IPS-18a (cell line): ENCODE measurements around the gene CD70.
"Not testable (repeated sequence)": the region's sequence is repeated elsewhere in the genome, so short reads cannot be mapped to it uniquely, and the experiment has no call there.

Experiments used
- H3K27ac ChIP-seq: one replicate; pipeline ENCODE4 v1.5.1; 2013; ENCODE audit warnings: low read length
- H3K27me3 ChIP-seq: one replicate; pipeline ENCODE4 v1.6.1; 2013; ENCODE audit warnings: mild to moderate bottlenecking, low read length; ENCODE audit not compliant: control insufficient read depth, insufficient read depth
- H3K36me3 ChIP-seq: one replicate; pipeline ENCODE4 v1.6.1; 2013; ENCODE audit warnings: low read depth, low read length; ENCODE audit not compliant: control insufficient read depth
- H3K4me1 ChIP-seq: one replicate; pipeline ENCODE4 v1.6.1; 2013; ENCODE audit warnings: low read depth, low read length; ENCODE audit not compliant: control insufficient read depth
- H3K4me3 ChIP-seq: one replicate; pipeline ENCODE4 v1.5.1; 2013; ENCODE audit warnings: low read length
- H3K9ac ChIP-seq: one replicate; pipeline ENCODE4 v1.6.1; 2013; ENCODE audit warnings: mild to moderate bottlenecking, low read length, moderate library complexity
- H3K9me3 ChIP-seq: one replicate; pipeline ENCODE4 v1.6.1; 2013; ENCODE audit warnings: low read depth, low read length; ENCODE audit not compliant: control insufficient read depth

The CD70 gene

GRCh38 chr19:6593651-6594416 lies 2.9 kb upstream of the CD70 start:
- Histone ChIP-seq H3K4me3 (no peak overlapping the region), H3K9me3 (no peaks in the 10 kb centered on the region), H3K27ac (no peak overlapping the region), H3K27me3 (peaks cover 48% of the 10 kb centered on the region), H3K4me1 (peaks cover 8% of the 10 kb centered on the region), H3K36me3 (no peaks in the 10 kb centered on the region), H3K9ac (no peak overlapping the region)

DNA sequence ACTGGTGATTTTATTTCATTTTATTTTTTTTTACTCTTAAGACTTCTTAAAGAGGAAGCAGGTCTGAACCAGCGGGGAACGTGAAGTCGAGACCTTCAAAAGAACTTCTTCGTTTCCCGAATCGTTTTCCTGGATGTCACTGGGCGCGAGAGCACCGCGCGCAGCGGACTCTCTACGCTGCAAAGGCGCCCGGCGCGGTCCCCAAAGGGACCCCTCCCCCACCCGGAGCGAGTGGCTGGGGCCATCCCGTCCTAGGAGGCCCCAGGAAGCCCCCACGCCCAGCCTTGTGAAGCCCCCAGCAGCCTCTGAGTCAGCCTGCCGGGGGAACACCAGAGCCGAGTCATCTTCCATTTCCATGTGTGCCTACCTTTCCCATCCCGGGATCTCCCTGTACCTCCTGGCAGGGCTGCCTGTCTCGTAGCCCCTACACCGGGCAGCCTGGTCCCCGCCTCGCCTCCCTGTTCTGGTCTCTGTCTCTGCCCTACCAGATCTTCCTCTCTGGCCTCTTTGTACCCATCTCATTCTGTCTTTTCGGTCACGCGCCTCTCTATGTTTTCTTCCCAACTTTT lies 608 bp downstream of the CD70 start:
- H3K4me1 ChIP-seq = peaks cover 19% of the 10 kb centered on the region
- peak overlapping the region; percentile 15 for H3K9ac ChIP-seq
- no peak overlapping the region for H3K27ac ChIP-seq
- peak overlapping the region; percentile 59 for H3K4me3 ChIP-seq
- H3K27me3 ChIP-seq = peaks cover 78% of the 10 kb centered on the region
- no peaks in the 10 kb centered on the region for H3K36me3 ChIP-seq
- H3K9me3 ChIP-seq = no peaks in the 10 kb centered on the region

GRCh38 chr19:6589711-6590257 lies 1.2 kb downstream of the CD70 start:
- Histone ChIP-seq H3K9ac (peak overlapping the region; percentile 15), H3K4me3 (peak overlapping the region; percentile 59), H3K4me1 (peaks cover 19% of the 10 kb centered on the region), H3K36me3 (no peaks in the 10 kb centered on the region), H3K9me3 (no peaks in the 10 kb centered on the region), H3K27me3 (peaks cover 78% of the 10 kb centered on the region), H3K27ac (no peak overlapping the region)

- no peaks in the 10 kb centered on the region for H3K36me3 ChIP-seq
- H3K27ac ChIP-seq = no peak overlapping the region
- no peaks in the 10 kb centered on the region for H3K9me3 ChIP-seq
- H3K4me3 ChIP-seq = peak overlapping the region; percentile 14
- H3K9ac ChIP-seq = no peak overlapping the region
- H3K27me3 ChIP-seq = peaks cover 73% of the 10 kb centered on the region
- H3K4me1 ChIP-seq = peaks cover 19% of the 10 kb centered on the region
Observed at GRCh38 chr19:6588508-6589345, 2.2 kb downstream of the CD70 start.

- H3K9me3 ChIP-seq = no peaks in the 10 kb centered on the region
- no peak overlapping the region for H3K9ac ChIP-seq
- H3K36me3 ChIP-seq = no peaks in the 10 kb centered on the region
- H3K27me3 ChIP-seq = peaks cover 66% of the 10 kb centered on the region
- H3K4me3 ChIP-seq = peak overlapping the region; percentile 47
- H3K4me1 ChIP-seq = peaks cover 19% of the 10 kb centered on the region
- no peak overlapping the region for H3K27ac ChIP-seq
Observed at GRCh38 chr19:6587998-6588507, 2.9 kb downstream of the CD70 start.

DNA sequence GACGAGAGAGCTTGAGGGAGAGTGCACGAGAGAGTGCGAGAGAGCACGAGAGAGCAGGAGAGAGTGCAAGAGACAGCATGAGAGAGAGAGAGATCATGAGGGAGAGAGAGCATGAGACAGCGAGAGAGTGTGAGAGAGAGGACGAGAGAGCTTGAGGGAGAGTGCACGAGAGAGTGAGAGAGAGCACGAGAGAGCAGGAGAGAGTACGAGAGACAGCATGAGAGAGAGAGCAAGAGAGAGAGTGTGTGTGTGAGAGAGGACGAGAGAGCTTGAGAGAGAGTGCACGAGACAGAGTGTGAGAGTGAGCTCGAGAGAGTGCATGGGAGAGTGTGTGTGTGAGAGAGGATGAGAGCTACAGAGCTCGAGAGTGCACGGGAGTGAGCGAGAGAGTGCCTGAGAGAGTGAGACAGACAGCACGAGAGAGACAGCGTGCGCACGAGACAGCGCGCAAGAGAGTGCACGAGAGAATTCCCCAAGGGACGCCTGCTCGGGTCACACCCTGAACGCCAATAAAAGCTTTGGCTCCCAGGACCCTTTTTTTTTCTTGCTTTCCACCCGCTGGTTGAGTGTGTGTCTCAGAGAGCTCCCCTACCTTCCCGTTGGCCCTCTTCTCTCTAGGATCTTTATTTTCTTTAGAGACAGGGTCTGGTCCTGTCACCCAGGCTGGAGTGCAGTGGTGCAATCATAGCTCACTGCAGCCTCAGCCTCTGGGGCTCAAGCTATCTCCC lies 3.7 kb downstream of the CD70 start:
- peaks cover 19% of the 10 kb centered on the region for H3K4me1 ChIP-seq
- no peak overlapping the region for H3K27ac ChIP-seq
- no peak overlapping the region for H3K9ac ChIP-seq
- H3K27me3 ChIP-seq = peaks cover 62% of the 10 kb centered on the region
- no peaks in the 10 kb centered on the region for H3K36me3 ChIP-seq
- peak overlapping the region; percentile 47 for H3K4me3 ChIP-seq
- no peaks in the 10 kb centered on the region for H3K9me3 ChIP-seq

DNA sequence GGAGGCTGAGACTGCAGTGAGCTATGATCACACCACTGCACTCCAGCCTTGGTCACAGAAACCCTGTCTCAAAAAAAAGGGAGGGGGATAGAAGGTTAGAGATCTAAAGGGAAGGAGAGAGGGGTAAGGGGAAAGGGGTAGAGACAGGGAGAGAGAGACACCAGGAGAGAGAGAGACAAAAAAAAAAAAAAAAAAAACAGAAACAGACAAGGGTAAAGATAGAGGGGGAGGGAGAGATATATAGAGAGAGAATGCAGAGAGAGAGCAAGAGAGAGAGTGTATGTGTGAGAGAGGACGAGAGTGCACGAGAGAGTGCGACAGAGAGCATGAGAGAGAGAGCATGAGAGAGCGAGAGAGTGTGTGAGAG lies 4.2 kb downstream of the CD70 start:
- H3K4me3 ChIP-seq = peak overlapping the region; percentile 47
- no peak overlapping the region for H3K9ac ChIP-seq
- H3K36me3 ChIP-seq = no peaks in the 10 kb centered on the region
- H3K27ac ChIP-seq = no peak overlapping the region
- peaks cover 59% of the 10 kb centered on the region for H3K27me3 ChIP-seq
- no peaks in the 10 kb centered on the region for H3K9me3 ChIP-seq
- peaks cover 19% of the 10 kb centered on the region for H3K4me1 ChIP-seq

DNA sequence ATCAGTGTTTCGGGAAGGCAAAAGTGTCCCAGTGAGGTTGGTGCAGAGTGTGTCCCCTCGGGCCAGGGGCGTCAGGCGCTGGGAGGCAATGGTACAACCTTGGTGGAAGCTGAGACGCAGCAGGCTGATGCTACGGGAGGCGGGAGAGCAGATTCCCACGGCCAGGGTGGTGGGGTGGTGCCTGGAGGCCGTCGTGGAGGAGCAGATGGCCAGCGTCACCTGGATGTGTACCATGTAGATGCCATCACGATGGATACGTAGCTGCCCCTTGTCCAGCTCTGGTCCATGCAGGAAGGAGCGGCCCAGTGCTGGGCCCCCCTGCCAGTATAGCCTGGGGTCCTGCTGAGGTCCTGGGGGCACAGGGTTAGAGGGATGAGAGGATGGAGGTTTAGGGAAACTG lies 4.9 kb downstream of the CD70 start:
- Histone ChIP-seq H3K4me1 (peaks cover 19% of the 10 kb centered on the region), H3K27me3 (peaks cover 53% of the 10 kb centered on the region), H3K36me3 (no peaks in the 10 kb centered on the region), H3K27ac (no peak overlapping the region), H3K9ac (no peak overlapping the region), H3K9me3 (no peaks in the 10 kb centered on the region), H3K4me3 (no peak overlapping the region)

GRCh38 chr19:6582515-6583484 lies 8.2 kb downstream of the CD70 start:
- H3K27ac ChIP-seq = not testable (repeated sequence)

GRCh38 chr19:6580313-6580712 lies 10.6 kb downstream of the CD70 start:
- Histone ChIP-seq H3K9ac (no peak overlapping the region), H3K9me3 (peaks cover 8% of the 10 kb centered on the region), H3K4me1 (peaks cover 4% of the 10 kb centered on the region), H3K27ac (no peak overlapping the region), H3K4me3 (no peak overlapping the region), H3K27me3 (no peaks in the 10 kb centered on the region), H3K36me3 (no peaks in the 10 kb centered on the region)

More at GRCh38 chr19:6582515-6583484, 8.2 kb downstream of the CD70 start:
- not testable (repeated sequence) for H3K36me3 ChIP-seq, H3K4me3 ChIP-seq, H3K4me1 ChIP-seq, H3K9ac ChIP-seq, H3K9me3 ChIP-seq
- peaks cover 20% of the 10 kb centered on the region for H3K27me3 ChIP-seq
